Stimulated activated naive B cell treated with anti-CD40 and anti-IgM and Interleukin-4, amounts not matched to agents 10 μg/mL and 1 μg/mL and 100 μg/mL, for 72 hours (primary cell): Measurements from ENCODE around the gene MCMBP.

Experiments used
- ATAC-seq, 2 donors: fragments of 150-1000 bp; cut with Tn5 transposase; replicated peaks; 2 replicates each; pipeline ENCODE4 v1.10.0; 2021; ENCODE audit warnings: moderate library complexity in 1 of 2
- DNase-seq: peaks from one replicate; pipeline ENCODE4 v3.0.0; 2021
- H3K27ac Mint-ChIP-seq: one replicate; pipeline ENCODE4 v1.8.0; 2022; ENCODE audit warnings: mild to moderate bottlenecking, mixed read lengths
- H3K27me3 Mint-ChIP-seq, 2 donors: one replicate each; pipeline ENCODE4 v1.8.0; 2022; ENCODE audit warnings: mixed read lengths in 2 of 2
- H3K36me3 Mint-ChIP-seq, 2 donors: one replicate each; pipeline ENCODE4 v1.8.0; 2022; ENCODE audit warnings: mixed read lengths in 2 of 2, mild to moderate bottlenecking in 1 of 2
- H3K4me1 Mint-ChIP-seq, 2 donors: one replicate each; pipeline ENCODE4 v1.8.0; 2022; ENCODE audit warnings: mixed read lengths in 2 of 2, mild to moderate bottlenecking in 1 of 2
- H3K4me3 Mint-ChIP-seq, 2 donors: one replicate each; pipeline ENCODE4 v1.8.0; 2022; ENCODE audit warnings: mild to moderate bottlenecking in 2 of 2, mixed read lengths in 2 of 2, moderate library complexity in 1 of 2
- H3K9me3 Mint-ChIP-seq, 2 donors: one replicate each; pipeline ENCODE4 v1.8.0; 2022; ENCODE audit warnings: mixed read lengths in 2 of 2, mild to moderate bottlenecking in 1 of 2

The MCMBP gene

GRCh38 chr10:119831656-119832055 is 41.0 kb downstream of the MCMBP start:
- H3K27me3 Mint-ChIP-seq: no peaks in the 10 kb centered on the region
- H3K27ac Mint-ChIP-seq: peak overlapping the region; percentile 75
- ATAC-seq (no peak), DNase-seq (no peak)
- no peaks in the 10 kb centered on the region for H3K9me3 Mint-ChIP-seq
- peaks cover 6 to 9% of the 10 kb centered on the region in 2 donors for H3K4me1 Mint-ChIP-seq
- peaks cover 44 to 69% of the 10 kb centered on the region in 2 donors for H3K36me3 Mint-ChIP-seq
- no peak overlapping the region for H3K4me3 Mint-ChIP-seq

GRCh38 chr10:119830851-119831250 is 41.8 kb downstream of the MCMBP start:
- ATAC-seq: no peak
- Mint-ChIP-seq H3K36me3 (peaks cover 45 to 68% of the 10 kb centered on the region in 2 donors), H3K4me1 (peaks cover 6 to 9% of the 10 kb centered on the region in 2 donors), H3K27me3 (no peaks in the 10 kb centered on the region), H3K9me3 (no peaks in the 10 kb centered on the region), H3K4me3 (no peak overlapping the region), H3K27ac (no peak overlapping the region)
- no peak for DNase-seq

- Mint-ChIP-seq H3K9me3 (no peaks in the 10 kb centered on the region), H3K4me1 (peaks cover 5% of the 10 kb centered on the region in 2 donors), H3K27me3 (no peaks in the 10 kb centered on the region), H3K27ac (peak overlapping the region; percentile 16), H3K36me3 (peaks cover 46 to 64% of the 10 kb centered on the region in 2 donors), H3K4me3 (no peak overlapping the region)
- DNase-seq (no peak), ATAC-seq (no peak)
These were observed 43.2 kb downstream of the MCMBP start for GRCh38 chr10:119829429-119829828.

DNA sequence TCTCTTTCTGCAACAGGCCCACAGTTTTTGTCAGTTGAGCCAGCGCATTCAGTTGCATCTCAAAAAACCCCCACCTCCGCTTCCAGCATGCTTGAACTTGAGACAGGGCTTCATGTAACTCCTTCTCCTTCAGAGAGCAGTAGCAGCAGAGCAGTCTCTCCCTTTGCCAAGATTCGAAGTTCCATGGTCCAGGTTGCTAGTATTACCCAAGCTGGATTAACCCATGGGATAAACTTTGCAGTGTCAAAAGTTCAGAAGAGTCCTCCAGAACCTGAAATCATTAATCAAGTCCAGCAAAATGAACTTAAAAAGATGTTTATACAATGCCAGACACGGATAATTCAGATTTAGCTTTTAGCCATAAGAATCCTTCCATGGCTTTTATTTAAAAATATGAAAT is 45.2 kb downstream of the MCMBP start:
- no peak overlapping the region for H3K27ac Mint-ChIP-seq
- no peaks in the 10 kb centered on the region for H3K4me1 Mint-ChIP-seq
- peaks cover 44 to 64% of the 10 kb centered on the region in 2 donors for H3K36me3 Mint-ChIP-seq
- H3K4me3 Mint-ChIP-seq: no peak overlapping the region
- ATAC-seq: no peak
- no peaks in the 10 kb centered on the region for H3K27me3 Mint-ChIP-seq
- no peak for DNase-seq
- H3K9me3 Mint-ChIP-seq: no peaks in the 10 kb centered on the region

- no peaks in the 10 kb centered on the region for H3K27me3 Mint-ChIP-seq
- DNase-seq (no peak), ATAC-seq (no peak)
- peak overlapping the region; percentile 62 for H3K27ac Mint-ChIP-seq
- H3K4me1 Mint-ChIP-seq: no peaks in the 10 kb centered on the region
- no peaks in the 10 kb centered on the region for H3K9me3 Mint-ChIP-seq
- H3K4me3 Mint-ChIP-seq: no peak overlapping the region
- H3K36me3 Mint-ChIP-seq: peaks cover 40 to 63% of the 10 kb centered on the region in 2 donors
These were observed 45.9 kb downstream of the MCMBP start for GRCh38 chr10:119826771-119827170.

DNA sequence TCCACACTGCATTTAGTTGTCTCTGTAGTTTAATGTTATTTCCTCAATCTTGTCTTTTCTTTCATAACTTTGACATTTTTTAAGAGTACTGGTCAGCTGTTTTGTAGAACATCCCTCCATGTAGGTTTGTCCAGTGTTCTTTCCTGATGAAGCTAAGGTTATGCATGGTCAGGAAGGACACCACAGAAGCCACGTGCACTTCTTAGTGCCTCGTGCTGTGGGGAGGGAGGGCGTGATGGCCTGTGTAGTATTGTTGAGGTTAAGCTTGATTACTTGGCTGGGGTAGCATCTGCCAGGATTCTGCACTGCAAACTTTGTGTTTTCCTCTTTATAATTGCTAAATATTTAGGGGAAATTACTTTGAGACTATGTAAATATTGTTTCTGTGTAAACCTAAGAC is 48.3 kb downstream of the MCMBP start:
- ATAC-seq: no peak
- H3K4me3 Mint-ChIP-seq: no peak overlapping the region

GRCh38 chr10:119821182-119821581 is 51.5 kb downstream of the MCMBP start:
- H3K27me3 Mint-ChIP-seq: no peaks in the 10 kb centered on the region
- peaks cover 49 to 66% of the 10 kb centered on the region in 2 donors for H3K36me3 Mint-ChIP-seq
- no peak overlapping the region for H3K27ac Mint-ChIP-seq
- DNase-seq: no peak
- H3K9me3 Mint-ChIP-seq: no peaks in the 10 kb centered on the region
- ATAC-seq: no peak
- no peak overlapping the region for H3K4me3 Mint-ChIP-seq
- peaks cover 2 to 9% of the 10 kb centered on the region in 2 donors for H3K4me1 Mint-ChIP-seq

More for the DNA sequence above, 48.3 kb downstream of the MCMBP start:
- Mint-ChIP-seq H3K9me3 (no peaks in the 10 kb centered on the region), H3K27me3 (no peaks in the 10 kb centered on the region), H3K4me1 (no peaks in the 10 kb centered on the region), H3K36me3 (peaks cover 39 to 60% of the 10 kb centered on the region in 2 donors), H3K27ac (no peak overlapping the region)
- no peak for DNase-seq

GRCh38 chr10:119818889-119819270 is 53.8 kb downstream of the MCMBP start:
- no peaks in the 10 kb centered on the region for H3K9me3 Mint-ChIP-seq

DNA sequence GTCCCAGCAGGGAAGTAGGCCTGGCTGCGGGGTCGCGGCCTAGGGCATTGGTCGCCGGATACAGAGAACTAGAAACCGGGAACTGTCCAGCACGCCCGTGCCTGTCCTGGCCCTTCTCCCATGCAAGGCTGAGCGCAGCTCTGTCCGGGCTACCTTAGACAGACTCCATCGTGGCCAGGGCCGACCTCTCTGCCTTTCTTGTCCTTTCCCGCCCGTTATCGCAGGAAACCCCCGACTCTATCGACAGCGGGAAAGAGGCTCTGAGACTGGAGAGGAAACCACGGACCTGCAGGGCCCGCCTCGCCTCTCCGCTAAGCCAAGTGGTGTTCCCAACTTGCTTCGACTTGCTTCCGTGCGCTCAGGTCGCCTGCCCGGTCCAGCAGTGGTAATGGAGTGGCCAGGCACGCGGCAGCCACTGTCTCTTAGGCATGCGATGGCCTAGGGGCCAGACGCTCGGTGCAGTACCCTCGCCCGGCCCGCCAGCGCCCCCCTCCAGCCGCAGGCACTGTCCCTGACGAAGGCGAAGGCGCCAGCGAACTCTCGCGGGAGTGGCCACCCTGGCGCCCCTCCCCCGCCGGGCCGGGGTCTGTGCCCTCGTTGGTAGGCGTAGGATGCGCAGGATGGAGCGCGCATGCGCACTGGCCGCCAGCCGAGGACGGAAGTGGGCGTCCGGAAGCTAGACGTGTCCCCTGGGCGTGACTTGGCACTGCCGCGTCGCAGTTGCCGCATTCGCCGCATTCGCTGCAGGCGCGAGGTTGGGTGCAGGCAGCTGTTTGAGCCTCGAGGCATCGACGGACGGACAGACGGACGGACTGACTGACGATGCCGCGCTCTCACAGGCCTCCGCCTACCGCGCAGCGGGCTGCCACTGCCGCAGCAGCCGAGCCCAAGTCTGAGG is 54.4 kb downstream of the MCMBP start:
- Mint-ChIP-seq H3K4me3 (no peak overlapping the region), H3K27ac (no peak overlapping the region), H3K4me1 (peaks cover 10 to 25% of the 10 kb centered on the region in 2 donors), H3K27me3 (no peaks in the 10 kb centered on the region), H3K9me3 (no peaks in the 10 kb centered on the region), H3K36me3 (peaks cover 57 to 76% of the 10 kb centered on the region in 2 donors)
- ATAC-seq (peak in 1 of 2 donors; percentile 34), DNase-seq (no peak)

More at GRCh38 chr10:119818889-119819270, 53.8 kb downstream of the MCMBP start:
- peak overlapping the region; percentile 42 for H3K27ac Mint-ChIP-seq
- no peak overlapping the region for H3K4me3 Mint-ChIP-seq
- H3K36me3 Mint-ChIP-seq: peaks cover 57 to 77% of the 10 kb centered on the region in 2 donors
- DNase-seq (no peak), ATAC-seq (no peak)
- H3K4me1 Mint-ChIP-seq: peaks cover 9 to 23% of the 10 kb centered on the region in 2 donors
- H3K27me3 Mint-ChIP-seq: no peaks in the 10 kb centered on the region

DNA sequence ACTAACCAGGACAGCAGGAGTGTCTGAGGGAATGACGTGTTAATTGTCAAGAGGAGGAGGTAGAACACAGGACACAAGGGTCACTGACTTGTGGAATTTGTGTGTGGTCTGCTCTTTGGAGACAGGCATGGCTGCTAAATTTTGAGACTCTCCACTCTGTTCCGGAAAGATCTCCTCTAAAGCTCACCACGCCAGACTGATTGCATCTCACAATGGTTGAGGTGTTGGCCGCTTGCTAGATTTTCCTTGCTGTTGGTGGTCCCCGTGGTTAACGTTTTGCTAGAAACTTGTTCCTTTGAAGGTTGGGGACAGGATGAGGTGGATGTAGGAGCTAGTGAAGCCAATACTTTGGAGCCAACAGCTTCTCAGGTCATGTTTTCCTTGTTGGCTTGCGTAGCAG is 57.0 kb downstream of the MCMBP start:
- DNase-seq (no peak), ATAC-seq (no peak)
- Mint-ChIP-seq H3K27me3 (no peaks in the 10 kb centered on the region), H3K36me3 (peaks cover 60 to 71% of the 10 kb centered on the region in 2 donors), H3K9me3 (no peaks in the 10 kb centered on the region), H3K4me1 (peaks cover 10 to 25% of the 10 kb centered on the region in 2 donors), H3K27ac (peak overlapping the region; percentile 57), H3K4me3 (no peak overlapping the region)

DNA sequence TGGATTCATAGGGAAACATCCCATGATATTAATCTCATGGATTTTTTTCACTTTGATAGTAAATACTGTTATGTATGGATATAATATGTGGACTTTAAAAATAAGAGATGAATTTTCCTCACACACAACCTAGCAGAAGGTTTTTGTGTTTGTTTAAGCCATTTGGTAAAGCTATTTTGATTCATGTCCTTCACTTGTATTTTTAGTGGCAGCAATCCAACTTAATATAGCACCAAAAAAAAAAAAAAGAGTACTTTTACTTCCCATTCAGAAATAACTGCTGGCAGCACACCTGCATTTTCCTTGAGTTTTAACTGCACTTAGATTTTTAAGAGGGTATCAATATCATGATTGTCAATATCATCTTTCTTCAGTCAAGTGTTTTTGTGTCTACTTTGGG is 60.0 kb downstream of the MCMBP start:
- H3K4me3 Mint-ChIP-seq: no peak overlapping the region
- no peak overlapping the region for H3K27ac Mint-ChIP-seq
- no peaks in the 10 kb centered on the region for H3K9me3 Mint-ChIP-seq
- ATAC-seq (no peak), DNase-seq (no peak)
- H3K27me3 Mint-ChIP-seq: no peaks in the 10 kb centered on the region
- peaks cover 9 to 30% of the 10 kb centered on the region in 2 donors for H3K4me1 Mint-ChIP-seq
- H3K36me3 Mint-ChIP-seq: peaks cover 51 to 54% of the 10 kb centered on the region in 2 donors

- no peak for ATAC-seq
- no peaks in the 10 kb centered on the region for H3K27me3 Mint-ChIP-seq
- no peaks in the 10 kb centered on the region for H3K9me3 Mint-ChIP-seq
- DNase-seq: no peak
- no peak overlapping the region for H3K4me3 Mint-ChIP-seq
- no peak overlapping the region for H3K27ac Mint-ChIP-seq
- H3K36me3 Mint-ChIP-seq: peaks cover 40 to 42% of the 10 kb centered on the region in 2 donors
- peaks cover 9 to 21% of the 10 kb centered on the region in 2 donors for H3K4me1 Mint-ChIP-seq
These were observed 61.5 kb downstream of the MCMBP start for GRCh38 chr10:119811122-119811521.

- H3K9me3 Mint-ChIP-seq: no peaks in the 10 kb centered on the region
- peaks cover 33 to 35% of the 10 kb centered on the region in 2 donors for H3K36me3 Mint-ChIP-seq
- peaks cover 0 to 5% of the 10 kb centered on the region in 2 donors for H3K4me1 Mint-ChIP-seq
- no peak overlapping the region for H3K4me3 Mint-ChIP-seq
- ATAC-seq (peak in 1 of 2 donors; percentile 36), DNase-seq (no peak)
- H3K27me3 Mint-ChIP-seq: no peaks in the 10 kb centered on the region
- peak overlapping the region; percentile 11 for H3K27ac Mint-ChIP-seq
These were observed 64.5 kb downstream of the MCMBP start for GRCh38 chr10:119807960-119808697.

- ATAC-seq (no peak), DNase-seq (no peak)
- no peak overlapping the region for H3K27ac Mint-ChIP-seq
- no peaks in the 10 kb centered on the region for H3K27me3 Mint-ChIP-seq
- peaks cover 33 to 34% of the 10 kb centered on the region in 2 donors for H3K36me3 Mint-ChIP-seq
- H3K4me1 Mint-ChIP-seq: peaks cover 5 to 12% of the 10 kb centered on the region in 2 donors
- no peaks in the 10 kb centered on the region for H3K9me3 Mint-ChIP-seq
- H3K4me3 Mint-ChIP-seq: no peak overlapping the region
These were observed 66.1 kb downstream of the MCMBP start for GRCh38 chr10:119806334-119807130.
